ENCODE data around the gene REPIN1.

REPIN1 gene

GRCh38 chr7:150329331-150330120 lies 39.1 kb upstream of the REPIN1 start:
- Mint-ChIP-seq H3K36me3 (ENCODE audit: insufficient read depth) (peaks cover 25% of the 10 kb centered on the region), H3K27me3 (no peaks in the 10 kb centered on the region)

GRCh38 chr7:150330211-150330885 lies 38.3 kb upstream of the REPIN1 start:
- DNase-seq (ENCODE audit: low spot score in 2 of 2): no peak
- Mint-ChIP-seq H3K27me3 (no peaks in the 10 kb centered on the region), H3K9me3 (no peaks in the 10 kb centered on the region), H3K27ac (ENCODE audit: low read depth) (no peak overlapping the region), H3K4me1 (peaks cover under 1% of the 10 kb centered on the region), H3K4me3 (no peak overlapping the region), H3K36me3 (ENCODE audit: insufficient read depth) (peaks cover 23% of the 10 kb centered on the region)
- no peak for ATAC-seq (replicated peaks; ENCODE audit: extremely low read depth, poor library complexity, severe bottlenecking)

More at GRCh38 chr7:150329331-150330120, 39.1 kb upstream of the REPIN1 start:
- H3K27ac Mint-ChIP-seq (ENCODE audit: low read depth): no peak overlapping the region
- no peaks in the 10 kb centered on the region for H3K9me3 Mint-ChIP-seq
- ATAC-seq (replicated peaks; ENCODE audit: extremely low read depth, poor library complexity, severe bottlenecking) (peak; percentile 10), DNase-seq (ENCODE audit: low spot score in 2 of 2) (no peak)
- H3K4me1 Mint-ChIP-seq: peaks cover 9% of the 10 kb centered on the region
- H3K4me3 Mint-ChIP-seq: no peak overlapping the region

GRCh38 chr7:150332852-150333635 lies 35.6 kb upstream of the REPIN1 start:
- H3K9me3 Mint-ChIP-seq: no peaks in the 10 kb centered on the region
- no peak overlapping the region for H3K4me3 Mint-ChIP-seq
- H3K27me3 Mint-ChIP-seq: no peaks in the 10 kb centered on the region
- DNase-seq (ENCODE audit: low spot score in 2 of 2) (no peak), ATAC-seq (replicated peaks; ENCODE audit: extremely low read depth, poor library complexity, severe bottlenecking) (no peak)
- no peak overlapping the region for H3K27ac Mint-ChIP-seq (ENCODE audit: low read depth)
- peaks cover 12% of the 10 kb centered on the region for H3K36me3 Mint-ChIP-seq (ENCODE audit: insufficient read depth)
- peaks cover 3% of the 10 kb centered on the region for H3K4me1 Mint-ChIP-seq

- H3K4me3 Mint-ChIP-seq: no peak overlapping the region
- no peaks in the 10 kb centered on the region for H3K27me3 Mint-ChIP-seq
- H3K4me1 Mint-ChIP-seq: peaks cover 5% of the 10 kb centered on the region
- H3K27ac Mint-ChIP-seq (ENCODE audit: low read depth): no peak overlapping the region
- DNase-seq (ENCODE audit: low spot score in 2 of 2) (no peak), ATAC-seq (replicated peaks; ENCODE audit: extremely low read depth, poor library complexity, severe bottlenecking) (no peak)
- no peaks in the 10 kb centered on the region for H3K9me3 Mint-ChIP-seq
- H3K36me3 Mint-ChIP-seq (ENCODE audit: insufficient read depth): peaks cover 10% of the 10 kb centered on the region
Measured at GRCh38 chr7:150333659-150334058, 35.0 kb upstream of the REPIN1 start.

GRCh38 chr7:150334108-150334507 lies 34.5 kb upstream of the REPIN1 start:
- Mint-ChIP-seq H3K36me3 (ENCODE audit: insufficient read depth) (peaks cover 9% of the 10 kb centered on the region), H3K9me3 (no peaks in the 10 kb centered on the region), H3K4me3 (no peak overlapping the region), H3K4me1 (peaks cover 5% of the 10 kb centered on the region), H3K27me3 (no peaks in the 10 kb centered on the region), H3K27ac (ENCODE audit: low read depth) (no peak overlapping the region)
- DNase-seq (ENCODE audit: low spot score in 2 of 2) (no peak), ATAC-seq (replicated peaks; ENCODE audit: extremely low read depth, poor library complexity, severe bottlenecking) (no peak)

- Mint-ChIP-seq H3K4me3 (no peak overlapping the region), H3K36me3 (ENCODE audit: insufficient read depth) (peaks cover 10% of the 10 kb centered on the region), H3K9me3 (no peaks in the 10 kb centered on the region), H3K27ac (ENCODE audit: low read depth) (no peak overlapping the region), H3K27me3 (no peaks in the 10 kb centered on the region), H3K4me1 (peaks cover 5% of the 10 kb centered on the region)
- no peak for DNase-seq (ENCODE audit: low spot score in 2 of 2)
- ATAC-seq (replicated peaks; ENCODE audit: extremely low read depth, poor library complexity, severe bottlenecking): no peak
Measured at GRCh38 chr7:150335108-150335773, 33.4 kb upstream of the REPIN1 start.

GRCh38 chr7:150335774-150336112 lies 32.9 kb upstream of the REPIN1 start:
- no peaks in the 10 kb centered on the region for H3K27me3 Mint-ChIP-seq
- no peak for DNase-seq (ENCODE audit: low spot score in 2 of 2)

GRCh38 chr7:150336746-150337145 lies 31.9 kb upstream of the REPIN1 start:
- H3K9me3 Mint-ChIP-seq: no peaks in the 10 kb centered on the region
- H3K4me3 Mint-ChIP-seq: no peak overlapping the region
- H3K27ac Mint-ChIP-seq (ENCODE audit: low read depth): no peak overlapping the region
- DNase-seq (ENCODE audit: low spot score in 2 of 2): no peak
- peaks cover 3% of the 10 kb centered on the region for H3K27me3 Mint-ChIP-seq
- no peak for ATAC-seq (replicated peaks; ENCODE audit: extremely low read depth, poor library complexity, severe bottlenecking)
- peaks cover 8% of the 10 kb centered on the region for H3K36me3 Mint-ChIP-seq (ENCODE audit: insufficient read depth)
- H3K4me1 Mint-ChIP-seq: peaks cover 5% of the 10 kb centered on the region

More at GRCh38 chr7:150335774-150336112, 32.9 kb upstream of the REPIN1 start:
- ATAC-seq (replicated peaks; ENCODE audit: extremely low read depth, poor library complexity, severe bottlenecking): no peak
- no peaks in the 10 kb centered on the region for H3K9me3 Mint-ChIP-seq
- H3K27ac Mint-ChIP-seq (ENCODE audit: low read depth): no peak overlapping the region
- H3K4me3 Mint-ChIP-seq: no peak overlapping the region
- peaks cover 5% of the 10 kb centered on the region for H3K4me1 Mint-ChIP-seq
- peaks cover 10% of the 10 kb centered on the region for H3K36me3 Mint-ChIP-seq (ENCODE audit: insufficient read depth)

- no peak for ATAC-seq (replicated peaks; ENCODE audit: extremely low read depth, poor library complexity, severe bottlenecking)
- DNase-seq (ENCODE audit: low spot score in 2 of 2): no peak
- peaks cover 9% of the 10 kb centered on the region for H3K36me3 Mint-ChIP-seq (ENCODE audit: insufficient read depth)
- peaks cover 8% of the 10 kb centered on the region for H3K27me3 Mint-ChIP-seq
- H3K27ac Mint-ChIP-seq (ENCODE audit: low read depth): no peak overlapping the region
- H3K9me3 Mint-ChIP-seq: no peaks in the 10 kb centered on the region
- peaks cover 5% of the 10 kb centered on the region for H3K4me1 Mint-ChIP-seq
- H3K4me3 Mint-ChIP-seq: no peak overlapping the region
Measured at GRCh38 chr7:150337179-150337578, 31.4 kb upstream of the REPIN1 start.

GRCh38 chr7:150337659-150338081 lies 31.0 kb upstream of the REPIN1 start:
- ATAC-seq (replicated peaks; ENCODE audit: extremely low read depth, poor library complexity, severe bottlenecking) (no peak), DNase-seq (ENCODE audit: low spot score in 2 of 2) (no peak)
- Mint-ChIP-seq H3K27ac (ENCODE audit: low read depth) (no peak overlapping the region), H3K9me3 (no peaks in the 10 kb centered on the region), H3K36me3 (ENCODE audit: insufficient read depth) (peaks cover 9% of the 10 kb centered on the region), H3K4me3 (no peak overlapping the region), H3K4me1 (peaks cover 5% of the 10 kb centered on the region), H3K27me3 (peaks cover 11% of the 10 kb centered on the region)

GRCh38 chr7:150338166-150338829 lies 30.3 kb upstream of the REPIN1 start:
- H3K27ac Mint-ChIP-seq (ENCODE audit: low read depth): no peak overlapping the region

GRCh38 chr7:150339409-150339809 lies 29.2 kb upstream of the REPIN1 start:
- no peak overlapping the region for H3K4me3 Mint-ChIP-seq
- H3K27me3 Mint-ChIP-seq: peaks cover 24% of the 10 kb centered on the region
- H3K27ac Mint-ChIP-seq (ENCODE audit: low read depth): no peak overlapping the region
- DNase-seq (ENCODE audit: low spot score in 2 of 2) (no peak), ATAC-seq (replicated peaks; ENCODE audit: extremely low read depth, poor library complexity, severe bottlenecking) (no peak)
- no peaks in the 10 kb centered on the region for H3K9me3 Mint-ChIP-seq
- peaks cover 6% of the 10 kb centered on the region for H3K36me3 Mint-ChIP-seq (ENCODE audit: insufficient read depth)
- H3K4me1 Mint-ChIP-seq: peaks cover 5% of the 10 kb centered on the region

More at GRCh38 chr7:150338166-150338829, 30.3 kb upstream of the REPIN1 start:
- H3K9me3 Mint-ChIP-seq: no peaks in the 10 kb centered on the region
- H3K36me3 Mint-ChIP-seq (ENCODE audit: insufficient read depth): peaks cover 6% of the 10 kb centered on the region
- DNase-seq (ENCODE audit: low spot score in 2 of 2) (no peak), ATAC-seq (replicated peaks; ENCODE audit: extremely low read depth, poor library complexity, severe bottlenecking) (no peak)
- peaks cover 5% of the 10 kb centered on the region for H3K4me1 Mint-ChIP-seq
- H3K4me3 Mint-ChIP-seq: no peak overlapping the region
- H3K27me3 Mint-ChIP-seq: peaks cover 17% of the 10 kb centered on the region

Data from central memory CD8-positive, alpha-beta T cell (primary cell).